Fibroblast of lung (primary cell): ENCODE data around the gene TMEM132C. TPM values are rescaled to one million over a fixed set of nuclear protein-coding genes. Genes with fewer than 3 reads are reported as not detected.

Experiments used
- DNase-seq, 2 donors: peaks; one replicate each; pipeline versions ENCODE4 v3.0.0 to v3.0.0-alpha.2; 2010; ENCODE audit warnings: low read depth in 2 of 2
- H2AFZ ChIP-seq: 2 replicates; pipeline ENCODE4 v1.5.1; 2012; ENCODE audit warnings: low read length, control low read depth, inconsistent platforms
- H3K27ac ChIP-seq: 2 replicates; pipeline ENCODE4 v1.5.1; 2011; ENCODE audit warnings: low read length, control low read depth; ENCODE audit not compliant: insufficient read depth
- H3K27me3 ChIP-seq: 2 replicates; pipeline ENCODE4 v1.5.1; 2011; ENCODE audit warnings: mild to moderate bottlenecking, low read length; ENCODE audit not compliant: control insufficient read depth, insufficient read depth
- H3K36me3 ChIP-seq: 2 replicates; pipeline ENCODE4 v1.5.1; 2011; ENCODE audit warnings: low read length; ENCODE audit not compliant: control insufficient read depth, insufficient read depth
- H3K4me1 ChIP-seq: 2 replicates; pipeline ENCODE4 v1.5.1; 2011; ENCODE audit warnings: low read length; ENCODE audit not compliant: control insufficient read depth, insufficient read depth; ENCODE audit errors: extremely low read depth
- H3K4me2 ChIP-seq: 2 replicates; pipeline ENCODE4 v1.5.1; 2011; ENCODE audit warnings: low read length, control low read depth; ENCODE audit not compliant: insufficient read depth; ENCODE audit errors: extremely low read depth
- H3K4me3 ChIP-seq, 4 experiments: fragments of 200-600 bp in 1 of 4; sonication (generic) in 1 of 4; replicated peaks in 1 of 4; 2 replicates each; pipeline ENCODE4 v1.5.1; 2011 to 2016; ENCODE audit warnings: low read length in 4 of 4, low read depth in 3 of 4, mild to moderate bottlenecking in 3 of 4, control low read depth in 2 of 4, inconsistent platforms in 1 of 4, mixed read lengths in 1 of 4; ENCODE audit not compliant: insufficient read depth in 1 of 4; ENCODE audit errors: control extremely low read depth in 1 of 4
- H3K79me2 ChIP-seq: 2 replicates; pipeline ENCODE4 v1.5.1; 2012; ENCODE audit warnings: mild to moderate bottlenecking, low read length, inconsistent platforms; ENCODE audit not compliant: control insufficient read depth, insufficient read depth
- H3K9ac ChIP-seq: 2 replicates; pipeline ENCODE4 v1.5.1; 2011; ENCODE audit warnings: mild to moderate bottlenecking, low read length, control low read depth; ENCODE audit not compliant: insufficient read depth
- H3K9me3 ChIP-seq: 2 replicates; pipeline ENCODE4 v1.5.1; 2012; ENCODE audit warnings: low read depth, low read length; ENCODE audit not compliant: control insufficient read depth, insufficient read depth
- H4K20me1 ChIP-seq: 2 replicates; pipeline ENCODE4 v1.5.1; 2011; ENCODE audit warnings: low read length; ENCODE audit not compliant: control insufficient read depth, insufficient read depth; ENCODE audit errors: extremely low read depth
- EZH2 ChIP-seq: IDR thresholded peaks from 2 replicates; pipeline ENCODE4 v1.5.1; 2012; ENCODE audit warnings: low read length, control low read depth, mild to moderate bottlenecking; ENCODE audit errors: missing control alignments
- polyA plus RNA-seq, 2 donors: library from polyadenylated mRNA; depleted of rRNA in 1 of 2; stranded (reverse) in 1 of 2; unstranded in 1 of 2; fragments of >200 nt; gene quantifications; 2 replicates each; pipeline ENCODE4 v1.2.1, GENCODE V29; 2011 to 2012; ENCODE audit warnings: missing spikeins in 1 of 2
- total RNA-seq: library from RNA; depleted of rRNA; stranded (reverse); fragments of >200 nt; gene quantifications from 2 replicates; pipeline ENCODE4 v1.2.1, GENCODE V29; 2014
- TF ChIP-seq, protein P1 (sequence below), 2 donors: IDR thresholded peaks in 1 of 2; conservative IDR thresholded peaks in 1 of 2; 1 replicate in 1 of 2; 2 replicates in 1 of 2; pipeline ENCODE4 v1.5.1; 2011 to 2012; ENCODE audit warnings: low read length in 2 of 2, control low read depth in 1 of 2, inconsistent platforms in 1 of 2, low read depth in 1 of 2, mild to moderate bottlenecking in 1 of 2

Gene TMEM132C
- total and polyA plus RNA-seq, 2 donors (not counting 1 experiment from before 2014, with no cell fraction given), result not detected

DNA sequence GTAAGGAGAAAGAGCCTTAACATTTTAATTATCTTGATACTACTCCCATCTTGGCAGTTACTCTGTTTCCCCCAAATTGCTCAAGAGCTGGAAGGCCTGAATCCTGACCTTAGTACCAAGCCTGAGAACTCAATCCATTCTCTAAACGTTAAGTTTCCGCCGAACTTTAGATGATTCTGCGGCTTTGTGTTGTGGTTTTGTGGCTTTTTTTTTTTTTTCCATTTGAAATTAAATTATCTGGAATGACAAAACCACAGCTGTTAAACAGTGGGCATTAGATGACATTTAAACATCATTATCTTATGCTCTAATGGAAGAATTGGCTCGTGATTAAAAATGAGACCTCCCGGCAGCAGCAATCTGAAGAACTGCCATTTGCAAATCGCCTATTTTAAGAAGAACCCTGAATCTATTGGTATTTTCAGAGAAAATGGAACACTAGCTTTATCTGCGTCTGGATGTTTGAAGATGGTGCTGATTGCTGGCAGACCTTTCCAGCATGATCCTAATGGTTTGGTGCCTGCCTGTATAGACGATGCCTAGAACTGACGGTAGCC is 38.4 kb downstream of the TMEM132C start:
- no peak for TF ChIP-seq EZH2
- TF ChIP-seq, protein P1, sequence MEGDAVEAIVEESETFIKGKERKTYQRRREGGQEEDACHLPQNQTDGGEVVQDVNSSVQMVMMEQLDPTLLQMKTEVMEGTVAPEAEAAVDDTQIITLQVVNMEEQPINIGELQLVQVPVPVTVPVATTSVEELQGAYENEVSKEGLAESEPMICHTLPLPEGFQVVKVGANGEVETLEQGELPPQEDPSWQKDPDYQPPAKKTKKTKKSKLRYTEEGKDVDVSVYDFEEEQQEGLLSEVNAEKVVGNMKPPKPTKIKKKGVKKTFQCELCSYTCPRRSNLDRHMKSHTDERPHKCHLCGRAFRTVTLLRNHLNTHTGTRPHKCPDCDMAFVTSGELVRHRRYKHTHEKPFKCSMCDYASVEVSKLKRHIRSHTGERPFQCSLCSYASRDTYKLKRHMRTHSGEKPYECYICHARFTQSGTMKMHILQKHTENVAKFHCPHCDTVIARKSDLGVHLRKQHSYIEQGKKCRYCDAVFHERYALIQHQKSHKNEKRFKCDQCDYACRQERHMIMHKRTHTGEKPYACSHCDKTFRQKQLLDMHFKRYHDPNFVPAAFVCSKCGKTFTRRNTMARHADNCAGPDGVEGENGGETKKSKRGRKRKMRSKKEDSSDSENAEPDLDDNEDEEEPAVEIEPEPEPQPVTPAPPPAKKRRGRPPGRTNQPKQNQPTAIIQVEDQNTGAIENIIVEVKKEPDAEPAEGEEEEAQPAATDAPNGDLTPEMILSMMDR (conservative IDR thresholded peaks at IDR 0.05 in 1 of 2, IDR thresholded peaks at IDR 0.05 in 1 of 2; ENCODE audit: low read depth in 1 of 2, low read length in 2 of 2), result no peak
- H4K20me1 ChIP-seq, result no peaks in the 10 kb centered on the region

DNA sequence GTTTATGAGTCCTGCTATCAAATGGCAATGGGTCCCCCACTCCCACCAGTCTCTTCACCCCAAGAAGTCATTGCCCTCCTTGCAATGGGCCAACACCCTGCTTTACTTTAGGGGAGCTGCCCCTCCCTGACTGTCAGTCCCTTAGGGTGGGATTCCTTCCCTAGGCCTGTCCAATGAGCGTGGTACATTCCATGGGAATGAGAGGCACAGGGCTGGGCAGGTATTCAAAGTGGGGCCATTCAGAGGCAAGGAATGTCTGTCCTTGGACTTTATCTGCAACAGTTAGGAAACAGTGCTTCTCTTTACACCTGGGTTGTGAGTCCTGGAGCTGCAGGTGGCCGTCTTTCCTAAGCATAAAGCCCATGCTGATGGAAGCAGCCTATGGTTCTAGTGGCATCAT is 40.8 kb downstream of the TMEM132C start:
- Histone ChIP-seq H3K79me2 (no peaks in the 10 kb centered on the region), H3K4me2 (no peak overlapping the region), H3K4me1 (no peaks in the 10 kb centered on the region), H3K4me3 (no peak overlapping the region), H3K9me3 (no peaks in the 10 kb centered on the region), H2AFZ (no peak overlapping the region), H4K20me1 (no peaks in the 10 kb centered on the region), H3K27me3 (no peaks in the 10 kb centered on the region), H3K9ac (no peak overlapping the region), H3K36me3 (no peaks in the 10 kb centered on the region), H3K27ac (no peak overlapping the region)
- TF ChIP-seq, protein P1 (conservative IDR thresholded peaks at IDR 0.05 in 1 of 2, IDR thresholded peaks at IDR 0.05 in 1 of 2; ENCODE audit: low read depth in 1 of 2, low read length in 2 of 2), result no peak
- TF ChIP-seq EZH2, result no peak
- DNase-seq, result no peak

More for the DNA sequence above, 38.4 kb downstream of the TMEM132C start:
- Histone ChIP-seq H3K4me1 (no peaks in the 10 kb centered on the region), H3K36me3 (no peaks in the 10 kb centered on the region), H3K79me2 (no peaks in the 10 kb centered on the region), H2AFZ (no peak overlapping the region), H3K4me2 (no peak overlapping the region), H3K4me3 (no peak overlapping the region), H3K9ac (no peak overlapping the region), H3K9me3 (no peaks in the 10 kb centered on the region), H3K27me3 (no peaks in the 10 kb centered on the region), H3K27ac (no peak overlapping the region)
- no peak for DNase-seq

DNA sequence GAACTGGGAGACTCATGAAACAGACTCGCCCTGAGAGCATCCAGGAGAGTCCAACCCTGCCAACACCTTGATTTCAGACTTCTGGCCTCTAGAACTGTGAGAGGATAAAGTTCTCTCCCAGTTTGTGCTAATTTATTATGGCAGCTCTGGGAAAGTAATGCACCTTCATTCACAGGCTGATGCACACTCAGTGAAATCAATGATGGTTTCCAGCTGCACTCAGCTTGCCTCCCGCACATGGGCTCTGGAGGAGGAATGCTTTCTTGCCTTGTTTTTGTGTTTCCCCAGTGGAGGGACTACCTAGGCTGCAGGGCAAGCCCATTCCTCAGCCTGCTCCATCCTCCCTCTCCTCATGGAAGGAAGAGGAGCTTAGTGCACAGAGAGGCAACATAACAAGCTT is 45.7 kb downstream of the TMEM132C start:
- Histone ChIP-seq H3K27ac (no peak overlapping the region), H3K27me3 (no peaks in the 10 kb centered on the region), H3K4me2 (no peak overlapping the region), H3K36me3 (no peaks in the 10 kb centered on the region), H3K4me3 (no peak overlapping the region), H4K20me1 (no peaks in the 10 kb centered on the region), H3K9me3 (no peaks in the 10 kb centered on the region), H2AFZ (no peak overlapping the region), H3K9ac (no peak overlapping the region), H3K79me2 (no peaks in the 10 kb centered on the region), H3K4me1 (no peaks in the 10 kb centered on the region)
- DNase-seq, result no peak
- TF ChIP-seq EZH2, result no peak
- TF ChIP-seq, protein P1 (conservative IDR thresholded peaks at IDR 0.05 in 1 of 2, IDR thresholded peaks at IDR 0.05 in 1 of 2; ENCODE audit: low read depth in 1 of 2, low read length in 2 of 2), result no peak
